Neural progenitor cell (in vitro differentiated cells): ENCODE data around the gene CYP2U1. TPM values are rescaled to one million over a fixed set of nuclear protein-coding genes. Genes with fewer than 3 reads are reported as not detected.
A peak's percentile ranks its signal among the peaks of the same experiment; 100 is the strongest.

Experiments
- DNase-seq: peaks from one replicate; pipeline ENCODE4 v3.0.0-alpha.2; 2016; ENCODE audit warnings: low spot score
- H2AFZ ChIP-seq: fragments of 200-600 bp; sonication (generic); replicated peaks from 2 replicates; pipeline ENCODE4 v1.6.1; 2016; ENCODE audit warnings: antibody characterized with exemption
- H3F3A ChIP-seq: fragments of 200-600 bp; sonication (generic); 2 replicates; pipeline ENCODE4 v1.6.1; 2016; ENCODE audit warnings: antibody characterized with exemption, low read depth
- H3K27ac ChIP-seq: fragments of 200-600 bp; sonication (generic); 2 replicates; pipeline ENCODE4 v1.5.1; 2016; ENCODE audit warnings: mild to moderate bottlenecking
- H3K27me3 ChIP-seq: fragments of 200-600 bp; sonication (generic); 2 replicates; pipeline ENCODE4 v1.6.1; 2016; ENCODE audit warnings: mild to moderate bottlenecking, moderate library complexity
- H3K36me3 ChIP-seq: fragments of 200-600 bp; sonication (generic); 2 replicates; pipeline ENCODE4 v1.5.1; 2016
- H3K4me1 ChIP-seq: fragments of 200-600 bp; sonication (generic); 2 replicates; pipeline ENCODE4 v1.6.1; 2016; ENCODE audit warnings: mixed run types
- H3K4me2 ChIP-seq: fragments of 200-600 bp; sonication (generic); 2 replicates; pipeline ENCODE4 v1.6.1; 2016
- H3K4me3 ChIP-seq: fragments of 200-600 bp; sonication (generic); 2 replicates; pipeline ENCODE4 v1.5.1; 2016
- H3K79me2 ChIP-seq: fragments of 200-600 bp; sonication (generic); 2 replicates; pipeline ENCODE4 v1.6.1; 2016; ENCODE audit warnings: low read depth
- H3K9ac ChIP-seq: fragments of 200-600 bp; sonication (generic); 2 replicates; pipeline ENCODE4 v1.6.1; 2016
- H3K9me3 ChIP-seq: fragments of 200-600 bp; sonication (generic); 2 replicates; pipeline ENCODE4 v1.5.1; 2016; ENCODE audit warnings: low read depth
- H4K20me1 ChIP-seq: fragments of 200-600 bp; sonication (generic); 2 replicates; pipeline ENCODE4 v1.6.1; 2016; ENCODE audit warnings: low read depth
- H3K27ac Mint-ChIP-seq: 3 replicates; pipeline ENCODE4 v1.8.0; 2021; ENCODE audit warnings: mixed read lengths
- H3K27me3 Mint-ChIP-seq: 2 replicates; pipeline ENCODE4 v1.8.0; 2022; ENCODE audit warnings: low read depth, mild to moderate bottlenecking, inconsistent platforms, moderate library complexity, mixed read lengths; ENCODE audit not compliant: insufficient read depth
- H3K36me3 Mint-ChIP-seq: 3 replicates; pipeline ENCODE4 v1.8.0; 2021; ENCODE audit warnings: mixed read lengths
- H3K4me1 Mint-ChIP-seq: 3 replicates; pipeline ENCODE4 v1.8.0; 2021; ENCODE audit warnings: mixed read lengths
- H3K4me3 Mint-ChIP-seq: 3 replicates; pipeline ENCODE4 v1.8.0; 2021; ENCODE audit warnings: mild to moderate bottlenecking, moderate library complexity, mixed read lengths
- H3K9me3 Mint-ChIP-seq: 3 replicates; pipeline ENCODE4 v1.8.0; 2020; ENCODE audit warnings: mixed read lengths
- EZH2 ChIP-seq: fragments of 200-600 bp; sonication (generic); IDR thresholded peaks from 2 replicates; pipeline ENCODE4 v1.6.1; 2017; ENCODE audit warnings: antibody characterized with exemption, mild to moderate bottlenecking, moderate library complexity
- EZH2phosphoT487 ChIP-seq: fragments of 200-600 bp; sonication (generic); IDR thresholded peaks from 2 replicates; pipeline ENCODE4 v1.6.1; 2017; ENCODE audit warnings: antibody characterized with exemption
- total RNA-seq: library from RNA; depleted of rRNA; stranded (reverse); fragments of >200 nt; gene quantifications from 2 replicates; pipeline ENCODE4 v1.2.3, GENCODE V29; 2015; ENCODE audit warnings: low replicate concordance
- TF ChIP-seq, protein P1 (sequence below): fragments of 200-600 bp; sonication (generic); IDR thresholded peaks from 2 replicates; pipeline ENCODE4 v1.5.1; 2017; ENCODE audit warnings: antibody characterized with exemption, mild to moderate bottlenecking

Gene CYP2U1
- total RNA-seq, 1 donor from 2014 or later: 8.4 TPM

DNA sequence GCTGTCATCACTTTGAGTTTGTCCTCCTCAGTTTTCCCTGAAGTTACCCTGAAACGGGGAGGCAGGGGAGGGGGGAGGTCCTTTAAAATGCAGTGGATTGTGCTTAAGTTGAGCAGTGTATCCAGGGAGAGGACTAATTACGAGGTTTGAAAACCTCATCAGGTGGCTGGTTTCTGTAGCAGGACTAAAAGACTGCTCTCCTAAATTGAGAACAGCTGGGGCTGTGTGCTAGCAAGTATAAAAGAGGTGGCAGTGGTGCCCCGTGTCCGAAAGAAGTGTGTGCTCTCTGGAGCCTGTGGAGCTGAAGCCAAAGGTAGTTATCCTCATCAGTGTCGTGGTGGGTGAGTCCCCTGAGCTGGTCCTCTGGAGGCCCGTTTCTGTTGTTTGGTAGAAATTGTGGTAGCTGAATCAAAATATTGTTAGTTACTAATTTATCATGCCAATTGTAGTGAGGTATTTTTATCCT, 37.2 kb upstream of the CYP2U1 start:
- Mint-ChIP-seq H3K27me3 (no peaks in the 10 kb centered on the region), H3K9me3 (peaks cover 11% of the 10 kb centered on the region), H3K36me3 (no peaks in the 10 kb centered on the region), H3K27ac (no peak overlapping the region), H3K4me1 (no peaks in the 10 kb centered on the region), H3K4me3 (no peak overlapping the region)
- no peak overlapping the region for H3K4me3 ChIP-seq
- no peaks in the 10 kb centered on the region for H3K79me2 ChIP-seq
- H2AFZ ChIP-seq: no peak overlapping the region
- peaks cover 22% of the 10 kb centered on the region for H3K4me1 ChIP-seq
- no peaks in the 10 kb centered on the region for H3K27me3 ChIP-seq
- peaks cover 16% of the 10 kb centered on the region for H3F3A ChIP-seq
- TF ChIP-seq, protein P1, sequence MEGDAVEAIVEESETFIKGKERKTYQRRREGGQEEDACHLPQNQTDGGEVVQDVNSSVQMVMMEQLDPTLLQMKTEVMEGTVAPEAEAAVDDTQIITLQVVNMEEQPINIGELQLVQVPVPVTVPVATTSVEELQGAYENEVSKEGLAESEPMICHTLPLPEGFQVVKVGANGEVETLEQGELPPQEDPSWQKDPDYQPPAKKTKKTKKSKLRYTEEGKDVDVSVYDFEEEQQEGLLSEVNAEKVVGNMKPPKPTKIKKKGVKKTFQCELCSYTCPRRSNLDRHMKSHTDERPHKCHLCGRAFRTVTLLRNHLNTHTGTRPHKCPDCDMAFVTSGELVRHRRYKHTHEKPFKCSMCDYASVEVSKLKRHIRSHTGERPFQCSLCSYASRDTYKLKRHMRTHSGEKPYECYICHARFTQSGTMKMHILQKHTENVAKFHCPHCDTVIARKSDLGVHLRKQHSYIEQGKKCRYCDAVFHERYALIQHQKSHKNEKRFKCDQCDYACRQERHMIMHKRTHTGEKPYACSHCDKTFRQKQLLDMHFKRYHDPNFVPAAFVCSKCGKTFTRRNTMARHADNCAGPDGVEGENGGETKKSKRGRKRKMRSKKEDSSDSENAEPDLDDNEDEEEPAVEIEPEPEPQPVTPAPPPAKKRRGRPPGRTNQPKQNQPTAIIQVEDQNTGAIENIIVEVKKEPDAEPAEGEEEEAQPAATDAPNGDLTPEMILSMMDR: no peak
- TF ChIP-seq EZH2 (no peak), EZH2phosphoT487 (no peak)
- H3K27ac ChIP-seq: peak overlapping the region; percentile 68
- peaks cover 10% of the 10 kb centered on the region for H3K9me3 ChIP-seq
- no peak overlapping the region for H3K9ac ChIP-seq
- peaks cover 6% of the 10 kb centered on the region for H3K36me3 ChIP-seq
- no peaks in the 10 kb centered on the region for H4K20me1 ChIP-seq
- H3K4me2 ChIP-seq: peak overlapping the region; percentile 63
- peak; percentile 65 for DNase-seq

DNA sequence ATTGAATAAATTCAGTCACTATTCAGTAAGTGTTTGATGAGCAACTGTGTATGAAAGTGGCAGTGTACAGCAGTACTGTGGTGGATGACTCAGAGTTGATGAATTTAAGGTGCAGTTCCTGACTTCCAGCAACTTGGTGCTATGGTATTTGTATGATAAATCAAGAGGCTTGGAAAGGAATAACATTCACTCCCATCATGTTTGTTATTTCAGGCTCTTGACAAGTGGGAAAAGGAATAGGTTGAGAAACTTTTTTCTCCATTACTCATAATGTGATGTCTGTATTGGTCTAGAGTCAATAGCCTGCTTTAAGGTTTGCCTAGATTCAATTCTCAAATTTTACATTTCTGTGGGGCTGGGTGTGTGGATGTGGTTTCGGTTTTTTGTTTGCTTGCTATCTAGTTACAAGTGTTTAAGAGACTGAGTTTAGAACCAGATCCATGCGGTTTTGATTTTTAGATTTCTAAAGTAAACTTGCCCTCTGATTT, 35.1 kb upstream of the CYP2U1 start:
- no peak overlapping the region for H3K4me3 Mint-ChIP-seq
- no peaks in the 10 kb centered on the region for H3K9me3 Mint-ChIP-seq
- H4K20me1 ChIP-seq: no peaks in the 10 kb centered on the region
- no peaks in the 10 kb centered on the region for H3K79me2 ChIP-seq
- peaks cover 22% of the 10 kb centered on the region for H3K4me1 ChIP-seq
- H3K36me3 Mint-ChIP-seq: no peaks in the 10 kb centered on the region
- H3K27ac ChIP-seq: no peak overlapping the region
- H3K9me3 ChIP-seq: no peaks in the 10 kb centered on the region
- H3K27me3 ChIP-seq: no peaks in the 10 kb centered on the region
- peaks cover 16% of the 10 kb centered on the region for H3F3A ChIP-seq
- no peaks in the 10 kb centered on the region for H3K36me3 ChIP-seq
- H3K9ac ChIP-seq: no peak overlapping the region
- no peaks in the 10 kb centered on the region for H3K27me3 Mint-ChIP-seq
- TF ChIP-seq EZH2: no peak
- H3K4me2 ChIP-seq: no peak overlapping the region
- no peak overlapping the region for H3K4me3 ChIP-seq
- no peaks in the 10 kb centered on the region for H3K4me1 Mint-ChIP-seq
- H2AFZ ChIP-seq: no peak overlapping the region
- no peak for DNase-seq
- no peak overlapping the region for H3K27ac Mint-ChIP-seq

DNA sequence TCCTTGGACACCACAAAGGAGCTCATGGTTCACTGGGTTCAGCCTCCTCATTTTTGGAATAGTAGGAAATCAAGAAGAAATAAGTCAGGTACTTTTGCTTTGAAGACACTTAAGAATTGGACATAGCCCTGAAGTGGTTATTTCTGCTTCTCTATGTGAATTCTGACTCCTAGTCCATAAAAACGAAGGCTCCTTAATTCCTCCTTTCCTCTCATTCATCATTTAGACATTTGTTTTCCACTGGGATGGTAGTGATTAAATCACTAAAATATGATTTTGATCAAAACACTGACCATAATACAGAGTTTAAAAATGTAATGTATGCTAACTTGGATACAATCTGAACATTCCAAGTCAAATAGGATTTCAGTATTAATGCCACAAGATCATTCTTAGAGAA, 34.7 kb upstream of the CYP2U1 start:
- peaks cover 22% of the 10 kb centered on the region for H3K4me1 ChIP-seq
- no peaks in the 10 kb centered on the region for H3K4me1 Mint-ChIP-seq
- H4K20me1 ChIP-seq: no peaks in the 10 kb centered on the region
- no peaks in the 10 kb centered on the region for H3K36me3 Mint-ChIP-seq
- no peaks in the 10 kb centered on the region for H3K27me3 Mint-ChIP-seq
- no peak overlapping the region for H2AFZ ChIP-seq
- no peak for DNase-seq
- H3K27ac ChIP-seq: no peak overlapping the region
- H3K4me2 ChIP-seq: no peak overlapping the region
- no peak overlapping the region for H3K4me3 Mint-ChIP-seq
- no peaks in the 10 kb centered on the region for H3K36me3 ChIP-seq
- H3K9me3 ChIP-seq: no peaks in the 10 kb centered on the region
- H3K9ac ChIP-seq: no peak overlapping the region
- no peak overlapping the region for H3K4me3 ChIP-seq
- H3K27ac Mint-ChIP-seq: no peak overlapping the region
- no peaks in the 10 kb centered on the region for H3K27me3 ChIP-seq
- peaks cover 16% of the 10 kb centered on the region for H3F3A ChIP-seq
- no peaks in the 10 kb centered on the region for H3K79me2 ChIP-seq
- no peaks in the 10 kb centered on the region for H3K9me3 Mint-ChIP-seq
- TF ChIP-seq EZH2 (no peak), EZH2phosphoT487 (no peak)
- TF ChIP-seq, protein P1: no peak

DNA sequence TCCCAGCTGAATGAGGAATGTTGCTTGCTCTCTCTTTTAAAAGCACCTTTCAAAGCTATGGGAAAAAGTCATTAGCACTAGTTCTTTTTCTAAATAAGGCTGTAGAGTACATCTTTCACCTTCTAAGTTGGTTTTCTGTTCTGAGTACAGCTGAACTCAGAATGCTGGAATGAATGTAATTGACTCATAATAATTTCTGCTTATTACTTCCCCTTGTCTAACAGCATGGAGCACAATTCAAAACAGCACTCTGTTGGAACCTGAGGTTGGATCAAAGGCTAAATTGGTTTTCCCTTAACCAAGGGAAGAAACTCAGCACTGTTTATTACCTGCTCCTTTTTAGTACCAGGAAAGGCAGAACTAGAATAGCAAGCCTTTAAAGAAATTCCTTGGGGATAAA, 33.5 kb upstream of the CYP2U1 start:
- Histone ChIP-seq H4K20me1 (no peaks in the 10 kb centered on the region), H3K27me3 (no peaks in the 10 kb centered on the region), H3K36me3 (no peaks in the 10 kb centered on the region), H3K4me1 (peaks cover 22% of the 10 kb centered on the region), H3K27ac (no peak overlapping the region), H3K4me2 (no peak overlapping the region), H3F3A (peaks cover 16% of the 10 kb centered on the region), H3K4me3 (no peak overlapping the region), H3K79me2 (no peaks in the 10 kb centered on the region), H3K9me3 (no peaks in the 10 kb centered on the region), H3K9ac (no peak overlapping the region), H2AFZ (no peak overlapping the region)
- Mint-ChIP-seq H3K27me3 (no peaks in the 10 kb centered on the region), H3K36me3 (no peaks in the 10 kb centered on the region), H3K9me3 (no peaks in the 10 kb centered on the region), H3K4me1 (no peaks in the 10 kb centered on the region), H3K4me3 (no peak overlapping the region), H3K27ac (no peak overlapping the region)
- DNase-seq: no peak
- no peak for TF ChIP-seq EZH2phosphoT487
- no peak for TF ChIP-seq EZH2
- TF ChIP-seq, protein P1: no peak
